A549 (cell line): ENCODE results near the gene RNU6-9. TPM values are rescaled to one million over a fixed set of nuclear protein-coding genes. Genes with fewer than 3 reads are reported as not detected.
"Not testable (repeated sequence)": the region's sequence is repeated elsewhere in the genome, so short reads cannot be mapped to it uniquely, and the experiment has no call there.

Experiments used
- ATAC-seq, 2 experiments: fragments of 200-7000 bp in 1 of 2; fragments of >200 bp in 1 of 2; cut with Nextera tagmentation in 1 of 2; cut with Tn5 transposase in 1 of 2; 3 replicates each; pipeline versions ENCODE4 v1.8.0 to v1.9.1; 2018 to 2020; ENCODE audit warnings: mild to moderate bottlenecking in 1 of 2, moderate library complexity in 1 of 2
- CTCF ChIA-PET: fragments of 300-600 bp; sonication (Branson Sonifier 250); formaldehyde crosslinking; extraction: SDS; loops from one replicate; lab custom pipeline; 2021; ENCODE audit warnings: antibody characterized with exemption, inconsistent platforms; lab: Yijun Ruan, JAX
- POLR2A ChIA-PET: fragments of 350-600 bp; formaldehyde crosslinking; extraction: SDS; loops from one replicate; lab custom pipeline; 2021; ENCODE audit warnings: antibody characterized with exemption, inconsistent platforms; lab: Yijun Ruan, JAX
- DNase-seq, 2 experiments: peaks; one replicate each; pipeline versions ENCODE4 v3.0.0 to v3.0.0-alpha.2; 2011 to 2016; ENCODE audit warnings: low read depth in 1 of 2, low spot score in 1 of 2
- FAIRE-seq: peaks from 2 replicates; lab custom pipeline; 2011; peaks lifted over from hg19 to GRCh38; lab: Jason Lieb, UNC
- H3K27ac ChIP-seq, 2 experiments: fragments of >200 bp; sonication (Bioruptor Twin); formaldehyde crosslinking; 3 replicates each; pipeline ENCODE4 v1.5.1; 2016 to 2017
- H3K4me1 ChIP-seq: fragments of >200 bp; sonication (Bioruptor Twin); formaldehyde crosslinking; 3 replicates; pipeline ENCODE4 v1.6.1; 2016
- H3K4me2 ChIP-seq: fragments of >200 bp; sonication (Bioruptor Twin); formaldehyde crosslinking; 3 replicates; pipeline ENCODE4 v1.6.1; 2016
- H3K4me3 ChIP-seq: fragments of >200 bp; sonication (Bioruptor Twin); formaldehyde crosslinking; 3 replicates; pipeline ENCODE4 v1.5.1; 2016
- H3K9me3 ChIP-seq: fragments of >200 bp; sonication (Bioruptor Twin); formaldehyde crosslinking; 3 replicates; pipeline ENCODE4 v1.6.1; 2016
- BHLHE40 ChIP-seq: IDR thresholded peaks from 2 replicates; pipeline ENCODE4 v1.6.1; 2012; ENCODE audit warnings: low read depth, low read length, inconsistent platforms
- CBX2 ChIP-seq: fragments of 200-600 bp; sonication (generic); IDR thresholded peaks from 2 replicates; pipeline ENCODE4 v1.6.1; 2016; ENCODE audit warnings: low read depth, mild to moderate bottlenecking, borderline replicate concordance
- CBX8 ChIP-seq: fragments of 200-600 bp; sonication (generic); IDR thresholded peaks from 2 replicates; pipeline ENCODE4 v1.6.1; 2016
- CHD4 ChIP-seq: fragments of 200-600 bp; sonication (generic); IDR thresholded peaks from 2 replicates; pipeline ENCODE4 v1.6.1; 2016; ENCODE audit warnings: antibody characterized with exemption, mild to moderate bottlenecking, borderline replicate concordance
- EHF ChIP-seq: fragments of 250-450 bp; sonication (Bioruptor Pico); IDR thresholded peaks from 2 replicates; pipeline ENCODE4 v1.5.0; 2020; ENCODE audit warnings: mild to moderate bottlenecking
- EHMT2 ChIP-seq: fragments of 200-600 bp; sonication (generic); IDR thresholded peaks from 2 replicates; pipeline ENCODE4 v1.6.1; 2016; ENCODE audit warnings: antibody characterized with exemption, low read depth, mild to moderate bottlenecking, moderate library complexity
- EP300 ChIP-seq, 2 experiments: fragments of >200 bp; sonication (Bioruptor Twin); formaldehyde crosslinking; IDR thresholded peaks; 2 replicates in 1 of 2; 3 replicates in 1 of 2; pipeline ENCODE4 v1.6.1; 2016 to 2017
- ESRRA ChIP-seq: fragments of 150-350 bp; IDR thresholded peaks from 2 replicates; pipeline ENCODE4 v1.6.1; 2014; ENCODE audit warnings: mild to moderate bottlenecking, low read length, borderline replicate concordance
- FOSB ChIP-seq: fragments of 250-450 bp; sonication (Bioruptor Pico); IDR thresholded peaks from 2 replicates; pipeline ENCODE4 v1.5.0; 2020; ENCODE audit warnings: mild to moderate bottlenecking, moderate library complexity
- GATA3 ChIP-seq: IDR thresholded peaks from 2 replicates; pipeline ENCODE4 v1.6.1; 2012; ENCODE audit warnings: borderline replicate concordance
- HEYL ChIP-seq: fragments of 250-450 bp; sonication (Bioruptor Pico); IDR thresholded peaks from 2 replicates; pipeline ENCODE4 v1.8.0; 2021; ENCODE audit warnings: mild to moderate bottlenecking, moderate library complexity
- HOXA7 ChIP-seq: fragments of 250-450 bp; sonication (Bioruptor Pico); IDR thresholded peaks from 2 replicates; pipeline ENCODE4 v1.5.0; 2020; ENCODE audit warnings: mild to moderate bottlenecking, moderate library complexity
- MAFK ChIP-seq: fragments of 450-650 bp; IDR thresholded peaks from 2 replicates; pipeline ENCODE4 v1.6.1; 2014; ENCODE audit not compliant: partially characterized antibody
- NR3C1 ChIP-seq: fragments of >200 bp; sonication (Bioruptor Twin); formaldehyde crosslinking; IDR thresholded peaks from 3 replicates; pipeline ENCODE4 v1.6.1; 2017
- PHF8 ChIP-seq: fragments of 200-600 bp; sonication (generic); IDR thresholded peaks from 2 replicates; pipeline ENCODE4 v1.6.1; 2016; ENCODE audit warnings: low read depth, mild to moderate bottlenecking, antibody characterized with exemption, moderate library complexity, borderline replicate concordance
- POLR2A ChIP-seq: IDR thresholded peaks from 2 replicates; pipeline ENCODE4 v1.6.1; 2012; ENCODE audit warnings: mild to moderate bottlenecking, low read length
- RCOR1 ChIP-seq: fragments of 150-350 bp; IDR thresholded peaks from 2 replicates; pipeline ENCODE4 v1.6.1; 2014; ENCODE audit warnings: antibody characterized with exemption, low read length, low read depth
- RFX5 ChIP-seq: fragments of 450-650 bp; IDR thresholded peaks from 2 replicates; pipeline ENCODE4 v1.7.1; 2014; ENCODE audit warnings: antibody characterized with exemption, mild to moderate bottlenecking, moderate library complexity
- SMC3 ChIP-seq: fragments of >200 bp; sonication (Bioruptor Twin); formaldehyde crosslinking; IDR thresholded peaks from 3 replicates; pipeline ENCODE4 v1.6.1; 2018; ENCODE audit warnings: inconsistent platforms
- SREBF2 ChIP-seq: fragments of 450-650 bp; IDR thresholded peaks from 2 replicates; pipeline ENCODE4 v1.6.1; 2014; ENCODE audit warnings: mild to moderate bottlenecking, moderate library complexity
- TFCP2L1 ChIP-seq: fragments of 250-450 bp; sonication (Bioruptor Pico); IDR thresholded peaks from 2 replicates; pipeline ENCODE4 v1.5.0; 2021; ENCODE audit warnings: mild to moderate bottlenecking
- ZFP36 ChIP-seq: fragments of 450-650 bp; IDR thresholded peaks from 2 replicates; pipeline ENCODE4 v1.6.1; 2014; ENCODE audit warnings: borderline replicate concordance; ENCODE audit not compliant: partially characterized antibody
- ZSCAN20 ChIP-seq: fragments of 250-450 bp; sonication (Bioruptor Pico); IDR thresholded peaks from 2 replicates; pipeline ENCODE4 v1.8.0; 2022; ENCODE audit warnings: mild to moderate bottlenecking, moderate library complexity
- WGBS: methylation state at CpG from one replicate; pipeline ENCODE4 v1.1.6; 2017; ENCODE audit errors: missing lambda C conversion rate; 5-methylcytosine and 5-hydroxymethylcytosine counted together
- polyA plus RNA-seq, 4 experiments: library from polyadenylated mRNA; depleted of rRNA in 3 of 4; stranded (reverse); fragments of >200 nt; fragmentation: RNase III in 1 of 4; extraction: RNeasy Plus Mini Kit Qiagen cat#74134 plus additional on column Dnase treatment in 1 of 4; gene quantifications; 2 replicates in 3 of 4; 3 replicates in 1 of 4; pipeline ENCODE4 v1.2.3, GENCODE V29; 2011 to 2017
- TF ChIP-seq, protein P1 (sequence below): fragments of 250-450 bp; sonication (Bioruptor Pico); IDR thresholded peaks from 2 replicates; pipeline ENCODE4 v1.5.0; 2020; ENCODE audit warnings: low read depth, mild to moderate bottlenecking, moderate library complexity
- TF ChIP-seq, protein P2 (sequence below): fragments of >200 bp; sonication (Bioruptor Twin); formaldehyde crosslinking; IDR thresholded peaks from 3 replicates; pipeline ENCODE4 v1.6.1; 2016
- TF ChIP-seq, protein P3 (sequence below): IDR thresholded peaks from 2 replicates; pipeline ENCODE4 v1.6.1; 2012
- TF ChIP-seq, protein P4 (sequence below): IDR thresholded peaks from 2 replicates; pipeline ENCODE4 v1.6.1; 2012
- TF ChIP-seq, protein P5 (sequence below): fragments of 250-450 bp; sonication (Bioruptor Pico); IDR thresholded peaks from 2 replicates; pipeline ENCODE4 v1.5.0; 2021; ENCODE audit warnings: mild to moderate bottlenecking, moderate library complexity, borderline replicate concordance

RNU6-9 gene
- polyA plus RNA-seq, 2 of the 4 experiments (the other 2 are of a cell fraction), result not detected

DNA sequence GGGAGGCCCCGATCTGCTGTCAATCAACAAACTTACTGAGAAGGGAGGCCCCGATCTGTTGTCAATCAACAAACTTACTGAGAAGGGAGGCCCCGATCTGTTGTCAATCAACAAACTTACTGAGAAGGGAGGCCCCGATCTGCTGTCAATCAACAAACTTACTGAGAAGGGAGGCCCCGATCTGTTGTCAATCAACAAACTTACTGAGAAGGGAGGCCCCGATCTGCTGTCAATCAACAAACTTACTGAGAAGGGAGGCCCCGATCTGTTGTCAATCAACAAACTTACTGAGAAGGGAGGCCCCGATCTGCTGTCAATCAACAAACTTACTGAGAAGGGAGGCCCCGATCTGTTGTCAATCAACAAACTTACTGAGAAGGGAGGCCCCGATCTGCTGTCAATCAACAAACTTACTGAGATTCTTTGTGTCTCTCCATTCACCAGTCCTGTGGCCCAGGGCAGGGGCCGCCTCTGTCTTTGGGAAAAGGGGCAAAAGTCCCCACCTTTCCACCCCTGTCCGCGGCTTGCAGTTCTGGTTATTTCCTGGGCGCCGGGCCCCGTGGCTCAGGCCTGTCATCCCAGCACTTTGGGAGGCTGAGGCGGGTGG lies 39.6 kb upstream of the RNU6-9 start:
- H3K4me3 ChIP-seq, H3K4me2 ChIP-seq, H3K27ac ChIP-seq, CTCF ChIA-PET, ATAC-seq, DNase-seq, POLR2A ChIA-PET, FAIRE-seq, H3K9me3 ChIP-seq: not testable (repeated sequence)
- 87% methylated on average over 9 of the region's 17 CpGs for WGBS
- H3K4me1 ChIP-seq, result peaks cover 13% of the 10 kb centered on the region

DNA sequence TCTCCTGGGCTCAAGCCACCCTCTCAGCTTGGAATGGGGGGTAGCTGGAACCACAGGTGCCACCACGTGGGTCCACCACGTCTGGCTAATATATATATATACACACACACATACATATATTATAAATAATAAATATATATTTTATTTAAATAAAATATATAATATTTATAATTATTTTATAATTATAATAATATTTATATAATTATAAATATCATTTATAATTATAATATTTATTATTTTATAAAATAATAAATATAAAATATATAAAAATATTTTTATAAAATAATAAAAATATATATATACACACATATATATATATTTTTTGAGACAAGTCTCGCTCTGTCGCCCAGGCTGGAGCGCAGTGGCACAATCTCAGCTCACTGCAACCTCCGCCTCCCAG lies 38.7 kb upstream of the RNU6-9 start:
- ATAC-seq, result no peak
- Histone ChIP-seq H3K27ac (no peak overlapping the region), H3K4me2 (no peak overlapping the region), H3K4me3 (no peak overlapping the region), H3K9me3 (no peaks in the 10 kb centered on the region), H3K4me1 (peaks cover 21% of the 10 kb centered on the region)
- DNase-seq, result no peak
- ChIA-PET POLR2A (interaction anchor here (0.6 kb wide), 1 partner anchor 227 kb away, joined by 4 read pairs; no protein-coding TSS in a partner anchor), CTCF (interaction anchor here (0.9 to 1.6 kb wide), 2 partner anchors 84 to 127 kb away, joined by 3 read pairs; no protein-coding TSS in a partner anchor)
- 66% methylated on average over 6 of the region's 6 CpGs for WGBS
- TF ChIP-seq SREBF2 (no peak), ZSCAN20 (CRISPR knock-in tag) (no peak), EHMT2 (no peak), MAFK (no peak), SMC3 (no peak), CHD4 (no peak), EHF (CRISPR knock-in tag) (no peak), CBX2 (no peak), HOXA7 (CRISPR knock-in tag) (no peak), POLR2A (no peak), PHF8 (no peak), TFCP2L1 (CRISPR knock-in tag) (no peak), HEYL (no peak), GATA3 (no peak), RFX5 (no peak), ZFP36 (no peak), EP300 (IDR thresholded peaks at IDR 0.05) (no peak)
- TF ChIP-seq, protein P1, sequence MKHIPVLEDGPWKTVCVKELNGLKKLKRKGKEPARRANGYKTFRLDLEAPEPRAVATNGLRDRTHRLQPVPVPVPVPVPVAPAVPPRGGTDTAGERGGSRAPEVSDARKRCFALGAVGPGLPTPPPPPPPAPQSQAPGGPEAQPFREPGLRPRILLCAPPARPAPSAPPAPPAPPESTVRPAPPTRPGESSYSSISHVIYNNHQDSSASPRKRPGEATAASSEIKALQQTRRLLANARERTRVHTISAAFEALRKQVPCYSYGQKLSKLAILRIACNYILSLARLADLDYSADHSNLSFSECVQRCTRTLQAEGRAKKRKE, result no peak
- TF ChIP-seq, protein P2, sequence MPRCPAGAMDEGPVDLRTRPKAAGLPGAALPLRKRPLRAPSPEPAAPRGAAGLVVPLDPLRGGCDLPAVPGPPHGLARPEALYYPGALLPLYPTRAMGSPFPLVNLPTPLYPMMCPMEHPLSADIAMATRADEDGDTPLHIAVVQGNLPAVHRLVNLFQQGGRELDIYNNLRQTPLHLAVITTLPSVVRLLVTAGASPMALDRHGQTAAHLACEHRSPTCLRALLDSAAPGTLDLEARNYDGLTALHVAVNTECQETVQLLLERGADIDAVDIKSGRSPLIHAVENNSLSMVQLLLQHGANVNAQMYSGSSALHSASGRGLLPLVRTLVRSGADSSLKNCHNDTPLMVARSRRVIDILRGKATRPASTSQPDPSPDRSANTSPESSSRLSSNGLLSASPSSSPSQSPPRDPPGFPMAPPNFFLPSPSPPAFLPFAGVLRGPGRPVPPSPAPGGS, result no peak
- no peak for FAIRE-seq

DNA sequence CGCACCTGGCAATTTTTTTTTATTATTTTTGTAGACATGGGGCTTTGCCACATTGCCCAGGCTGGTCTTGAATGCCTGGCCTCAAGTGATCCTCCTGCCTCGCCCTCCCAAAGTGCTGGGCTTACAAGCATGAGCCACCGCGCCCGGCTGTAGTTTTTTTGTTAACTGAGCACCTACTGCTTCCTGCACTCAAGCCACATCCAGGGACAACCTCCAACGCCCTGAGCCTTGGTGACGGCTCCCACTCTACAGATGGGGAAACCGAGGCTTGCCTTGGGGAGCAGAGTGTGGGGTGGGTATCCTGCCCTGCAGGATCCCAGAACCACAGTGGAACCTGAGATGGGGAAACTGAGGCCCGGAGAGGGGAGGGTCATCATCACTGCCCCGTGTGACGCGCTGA lies 38.1 kb upstream of the RNU6-9 start:
- Histone ChIP-seq H3K9me3 (no peaks in the 10 kb centered on the region), H3K4me3 (no peak overlapping the region), H3K4me1 (peaks cover 26% of the 10 kb centered on the region), H3K4me2 (no peak overlapping the region), H3K27ac (no peak overlapping the region)
- ATAC-seq (no peak), DNase-seq (no peak), FAIRE-seq (no peak)
- ChIA-PET POLR2A (no interaction called here), CTCF (interaction anchor here (0.9 to 1.6 kb wide), 3 partner anchors 9 to 127 kb away, joined by 3 to 4 read pairs (median 3); no protein-coding TSS in a partner anchor)
- TF ChIP-seq GATA3 (no peak), BHLHE40 (no peak), MAFK (no peak), ZFP36 (no peak), EHF (CRISPR knock-in tag) (no peak), CBX8 (no peak), SMC3 (no peak), ESRRA (no peak), PHF8 (no peak), NR3C1 (no peak), FOSB (no peak), EP300 (IDR thresholded peaks at IDR 0.05) (no peak), RCOR1 (no peak)
- TF ChIP-seq, protein P3, sequence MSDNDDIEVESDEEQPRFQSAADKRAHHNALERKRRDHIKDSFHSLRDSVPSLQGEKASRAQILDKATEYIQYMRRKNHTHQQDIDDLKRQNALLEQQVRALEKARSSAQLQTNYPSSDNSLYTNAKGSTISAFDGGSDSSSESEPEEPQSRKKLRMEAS, result no peak
- TF ChIP-seq, protein P4, sequence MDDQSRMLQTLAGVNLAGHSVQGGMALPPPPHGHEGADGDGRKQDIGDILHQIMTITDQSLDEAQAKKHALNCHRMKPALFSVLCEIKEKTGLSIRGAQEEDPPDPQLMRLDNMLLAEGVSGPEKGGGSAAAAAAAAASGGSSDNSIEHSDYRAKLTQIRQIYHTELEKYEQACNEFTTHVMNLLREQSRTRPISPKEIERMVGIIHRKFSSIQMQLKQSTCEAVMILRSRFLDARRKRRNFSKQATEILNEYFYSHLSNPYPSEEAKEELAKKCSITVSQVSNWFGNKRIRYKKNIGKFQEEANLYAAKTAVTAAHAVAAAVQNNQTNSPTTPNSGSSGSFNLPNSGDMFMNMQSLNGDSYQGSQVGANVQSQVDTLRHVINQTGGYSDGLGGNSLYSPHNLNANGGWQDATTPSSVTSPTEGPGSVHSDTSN, result no peak
- TF ChIP-seq, protein P5, sequence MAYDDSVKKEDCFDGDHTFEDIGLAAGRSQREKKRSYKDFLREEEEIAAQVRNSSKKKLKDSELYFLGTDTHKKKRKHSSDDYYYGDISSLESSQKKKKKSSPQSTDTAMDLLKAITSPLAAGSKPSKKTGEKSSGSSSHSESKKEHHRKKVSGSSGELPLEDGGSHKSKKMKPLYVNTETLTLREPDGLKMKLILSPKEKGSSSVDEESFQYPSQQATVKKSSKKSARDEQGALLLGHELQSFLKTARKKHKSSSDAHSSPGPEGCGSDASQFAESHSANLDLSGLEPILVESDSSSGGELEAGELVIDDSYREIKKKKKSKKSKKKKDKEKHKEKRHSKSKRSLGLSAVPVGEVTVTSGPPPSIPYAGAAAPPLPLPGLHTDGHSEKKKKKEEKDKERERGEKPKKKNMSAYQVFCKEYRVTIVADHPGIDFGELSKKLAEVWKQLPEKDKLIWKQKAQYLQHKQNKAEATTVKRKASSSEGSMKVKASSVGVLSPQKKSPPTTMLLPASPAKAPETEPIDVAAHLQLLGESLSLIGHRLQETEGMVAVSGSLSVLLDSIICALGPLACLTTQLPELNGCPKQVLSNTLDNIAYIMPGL (CRISPR knock-in tag), result no peak
- 76% methylated on average over 6 of the region's 12 CpGs for WGBS
